Spleen (tissue), 7 donors: Measurements from ENCODE around the gene PRKACB.

Experiments
- POLR2AphosphoS5 ChIP-seq, 3 donors: sonication (generic); formaldehyde crosslinking; IDR thresholded peaks; one replicate each; pipeline ENCODE4 v1.5.1; 2017; ENCODE audit warnings: antibody characterized with exemption in 3 of 3
- TF ChIP-seq, protein P1 (sequence below), 11 experiments: fragments of 200-600 bp in 7 of 11; fragments of 450-650 bp in 4 of 11; sonication (generic) in 4 of 11; IDR thresholded peaks in 8 of 11; conservative IDR thresholded peaks in 3 of 11; 1 replicate in 7 of 11; 2 replicates in 4 of 11; pipeline versions ENCODE4 v1.4.0 to v1.8.0; 2016 to 2021; ENCODE audit warnings: antibody characterized with exemption in 11 of 11, inconsistent platforms in 4 of 11, mild to moderate bottlenecking in 1 of 11
- donor health status: DM: no; HTN: no; CAD: no; lungs with moderate emphysema.
- donor health status: DM: no; HTN: no; CAD: no.
- donor health status: DM: no; HTN: no; CAD: no.

DNA sequence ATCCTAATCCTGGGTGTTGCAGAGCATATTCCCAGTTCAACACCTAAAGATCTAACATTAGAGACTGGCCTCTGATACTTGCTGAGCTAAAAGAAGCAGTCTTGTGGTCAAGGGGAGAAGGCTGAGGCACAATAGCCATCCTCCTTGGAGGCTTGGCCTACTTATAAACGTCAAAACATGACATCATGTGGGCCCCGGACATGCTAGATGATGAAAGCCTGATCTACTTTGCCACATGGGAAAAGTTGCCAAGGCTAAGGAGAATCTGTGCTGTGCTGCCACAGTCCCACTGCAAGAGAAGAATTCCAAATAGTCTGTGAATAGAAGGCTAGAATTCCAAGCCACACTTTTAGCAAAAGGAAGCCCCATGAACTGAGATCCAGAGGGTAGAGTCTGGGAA is 113.5 kb downstream of the PRKACB start:
- TF ChIP-seq, protein P1, sequence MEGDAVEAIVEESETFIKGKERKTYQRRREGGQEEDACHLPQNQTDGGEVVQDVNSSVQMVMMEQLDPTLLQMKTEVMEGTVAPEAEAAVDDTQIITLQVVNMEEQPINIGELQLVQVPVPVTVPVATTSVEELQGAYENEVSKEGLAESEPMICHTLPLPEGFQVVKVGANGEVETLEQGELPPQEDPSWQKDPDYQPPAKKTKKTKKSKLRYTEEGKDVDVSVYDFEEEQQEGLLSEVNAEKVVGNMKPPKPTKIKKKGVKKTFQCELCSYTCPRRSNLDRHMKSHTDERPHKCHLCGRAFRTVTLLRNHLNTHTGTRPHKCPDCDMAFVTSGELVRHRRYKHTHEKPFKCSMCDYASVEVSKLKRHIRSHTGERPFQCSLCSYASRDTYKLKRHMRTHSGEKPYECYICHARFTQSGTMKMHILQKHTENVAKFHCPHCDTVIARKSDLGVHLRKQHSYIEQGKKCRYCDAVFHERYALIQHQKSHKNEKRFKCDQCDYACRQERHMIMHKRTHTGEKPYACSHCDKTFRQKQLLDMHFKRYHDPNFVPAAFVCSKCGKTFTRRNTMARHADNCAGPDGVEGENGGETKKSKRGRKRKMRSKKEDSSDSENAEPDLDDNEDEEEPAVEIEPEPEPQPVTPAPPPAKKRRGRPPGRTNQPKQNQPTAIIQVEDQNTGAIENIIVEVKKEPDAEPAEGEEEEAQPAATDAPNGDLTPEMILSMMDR (IDR thresholded peaks at IDR 0.05 in 8 of 11, conservative IDR thresholded peaks at IDR 0.05 in 3 of 11) = no peak
- TF ChIP-seq POLR2AphosphoS5 (IDR thresholded peaks at IDR 0.05) = no peak
